HUES6 (cell line): ENCODE data around the gene BIK.

Source experiments
- H3K27ac ChIP-seq: 2 replicates; pipeline ENCODE4 v1.7.0; 2013; ENCODE audit warnings: low read depth, mild to moderate bottlenecking, low read length, inconsistent platforms
- H3K27me3 ChIP-seq: 2 replicates; pipeline ENCODE4 v1.6.1; 2013; ENCODE audit warnings: low read length; ENCODE audit not compliant: control insufficient read depth, insufficient read depth
- H3K36me3 ChIP-seq: 2 replicates; pipeline ENCODE4 v1.6.1; 2013; ENCODE audit warnings: low read length; ENCODE audit not compliant: control insufficient read depth, insufficient read depth
- H3K4me1 ChIP-seq: 2 replicates; pipeline ENCODE4 v1.6.1; 2013; ENCODE audit warnings: low read length; ENCODE audit not compliant: control insufficient read depth, insufficient read depth
- H3K4me3 ChIP-seq: 2 replicates; pipeline ENCODE4 v1.5.1; 2013; ENCODE audit warnings: low read depth, low read length
- H3K9ac ChIP-seq: one replicate; pipeline ENCODE4 v1.6.1; 2013; ENCODE audit warnings: mild to moderate bottlenecking, low read length
- H3K9me3 ChIP-seq: 2 replicates; pipeline ENCODE4 v1.6.1; 2013; ENCODE audit warnings: low read depth, low read length; ENCODE audit not compliant: control insufficient read depth, insufficient read depth

Gene BIK

DNA sequence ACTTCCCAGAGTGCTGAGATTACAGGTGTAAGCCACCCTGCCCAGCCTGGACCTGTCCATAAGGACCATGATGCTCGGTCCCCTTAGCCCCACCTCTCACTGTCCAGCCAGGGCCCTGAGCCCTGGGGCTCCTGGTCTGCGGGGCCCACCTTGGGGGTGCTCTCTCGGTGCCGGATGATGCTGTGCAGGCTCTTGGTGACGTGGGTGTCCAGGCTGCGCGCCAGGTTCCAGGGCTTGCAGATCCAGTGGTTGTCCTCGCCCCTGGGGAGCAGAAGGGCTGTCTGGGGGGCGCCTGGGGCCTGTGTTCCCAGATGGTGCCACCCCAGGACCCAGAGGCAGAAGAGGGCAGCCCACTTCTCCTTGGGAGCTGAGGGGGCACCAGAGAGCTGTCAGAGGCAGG is 63.0 kb downstream of the BIK start:
- Histone ChIP-seq H3K9me3 (no peaks in the 10 kb centered on the region), H3K27me3 (no peaks in the 10 kb centered on the region), H3K27ac (no peak overlapping the region), H3K36me3 (peaks cover 86% of the 10 kb centered on the region), H3K4me3 (no peak overlapping the region), H3K9ac (no peak overlapping the region), H3K4me1 (no peaks in the 10 kb centered on the region)

DNA sequence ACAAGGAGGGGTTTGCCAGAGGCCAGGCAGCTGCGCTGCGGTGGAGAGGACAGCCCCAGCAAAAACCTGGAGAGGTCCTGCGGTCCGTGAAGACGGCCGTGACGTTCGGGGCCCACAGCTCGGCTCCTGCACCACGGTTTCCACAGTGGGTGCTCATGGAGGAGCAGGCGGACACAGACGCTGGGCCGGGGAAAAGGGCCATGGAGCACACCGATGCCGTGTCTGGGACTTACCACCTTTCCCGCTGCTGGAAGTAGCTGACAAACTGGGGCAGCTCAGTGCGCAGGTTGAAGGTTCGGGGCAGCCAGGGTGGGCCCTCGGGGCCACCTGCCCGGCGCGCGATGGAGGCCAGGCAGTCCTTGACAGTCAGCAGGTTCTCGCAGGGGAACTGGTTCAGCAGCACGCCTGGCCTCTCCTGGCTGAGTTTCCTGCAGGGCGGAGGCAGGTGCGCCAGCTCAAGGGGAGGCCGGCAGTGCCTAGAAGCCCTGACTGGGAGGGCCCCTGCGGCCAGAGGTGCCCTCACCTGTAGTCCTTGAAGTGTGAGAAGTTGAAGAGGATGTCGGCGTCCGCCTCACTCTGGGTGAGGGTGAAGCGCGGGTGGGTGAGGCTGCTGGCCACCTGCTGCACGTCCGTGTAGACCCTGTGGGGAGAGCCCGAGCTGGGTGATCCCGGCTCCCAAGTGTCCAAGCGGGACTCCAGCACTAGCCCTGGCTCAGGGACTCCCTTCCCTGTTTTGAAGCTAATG is 63.6 kb downstream of the BIK start:
- no peaks in the 10 kb centered on the region for H3K27me3 ChIP-seq
- no peaks in the 10 kb centered on the region for H3K4me1 ChIP-seq
- H3K4me3 ChIP-seq = no peak overlapping the region
- no peak overlapping the region for H3K9ac ChIP-seq
- H3K27ac ChIP-seq = no peak overlapping the region
- H3K36me3 ChIP-seq = peaks cover 86% of the 10 kb centered on the region
- no peaks in the 10 kb centered on the region for H3K9me3 ChIP-seq

DNA sequence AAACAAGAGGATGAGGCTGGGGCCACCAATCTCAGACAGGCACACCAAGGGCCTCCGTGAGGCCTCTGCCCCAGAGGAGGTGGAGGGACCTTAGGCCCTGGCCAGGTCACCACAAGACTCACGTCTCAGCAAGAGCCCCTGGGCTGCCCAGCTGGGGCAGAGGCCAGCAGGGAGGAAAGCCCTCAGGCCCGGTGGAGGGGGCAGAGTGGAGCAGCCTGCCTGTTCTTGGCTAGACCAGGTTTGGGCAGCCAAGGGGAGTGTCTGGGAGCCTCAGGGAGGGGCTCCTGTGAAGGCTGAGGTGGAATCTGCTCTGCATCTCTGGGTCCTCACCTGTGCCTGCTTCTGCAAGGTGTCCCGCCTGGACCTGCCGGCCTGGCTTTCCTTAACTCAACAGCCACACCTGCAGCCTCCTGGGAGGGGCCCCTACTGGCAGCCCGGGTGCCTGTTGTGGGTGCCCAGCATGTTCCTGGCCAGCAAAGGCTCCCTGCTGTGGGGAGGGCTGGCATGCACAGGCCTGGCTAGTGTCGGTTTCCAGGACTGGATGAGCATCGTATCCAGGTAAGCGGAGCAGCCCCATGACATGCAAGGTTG is 64.5 kb downstream of the BIK start:
- H3K36me3 ChIP-seq = peaks cover 86% of the 10 kb centered on the region
- no peaks in the 10 kb centered on the region for H3K27me3 ChIP-seq
- no peak overlapping the region for H3K27ac ChIP-seq

DNA sequence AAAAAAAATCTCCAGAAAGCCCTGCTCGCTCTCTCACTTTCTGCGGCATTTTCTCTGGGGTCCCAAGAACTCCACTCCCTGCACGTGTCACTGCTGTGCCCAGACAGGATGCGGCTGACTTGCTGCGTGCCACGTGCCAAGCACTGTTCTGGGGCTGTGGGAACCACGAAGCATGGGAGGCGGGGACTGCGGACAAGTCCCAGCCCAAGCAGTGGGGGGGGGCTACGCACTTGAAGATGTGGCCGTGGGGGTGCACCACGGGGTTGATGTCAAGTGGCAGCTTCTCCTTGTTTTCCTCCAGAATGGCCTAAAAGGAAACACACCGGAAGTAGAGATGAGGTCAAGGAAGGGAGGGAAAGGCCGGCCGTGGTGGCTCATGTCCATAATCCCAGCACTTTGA is 65.5 kb downstream of the BIK start:
- H3K4me1 ChIP-seq = no peaks in the 10 kb centered on the region
- H3K27ac ChIP-seq = no peak overlapping the region
- no peaks in the 10 kb centered on the region for H3K9me3 ChIP-seq
- H3K27me3 ChIP-seq = no peaks in the 10 kb centered on the region
- H3K36me3 ChIP-seq = peaks cover 85% of the 10 kb centered on the region
- H3K9ac ChIP-seq = no peak overlapping the region
- H3K4me3 ChIP-seq = no peak overlapping the region

More for the DNA sequence above, 64.5 kb downstream of the BIK start:
- Histone ChIP-seq H3K4me3 (no peak overlapping the region), H3K9me3 (no peaks in the 10 kb centered on the region), H3K9ac (no peak overlapping the region), H3K4me1 (no peaks in the 10 kb centered on the region)

DNA sequence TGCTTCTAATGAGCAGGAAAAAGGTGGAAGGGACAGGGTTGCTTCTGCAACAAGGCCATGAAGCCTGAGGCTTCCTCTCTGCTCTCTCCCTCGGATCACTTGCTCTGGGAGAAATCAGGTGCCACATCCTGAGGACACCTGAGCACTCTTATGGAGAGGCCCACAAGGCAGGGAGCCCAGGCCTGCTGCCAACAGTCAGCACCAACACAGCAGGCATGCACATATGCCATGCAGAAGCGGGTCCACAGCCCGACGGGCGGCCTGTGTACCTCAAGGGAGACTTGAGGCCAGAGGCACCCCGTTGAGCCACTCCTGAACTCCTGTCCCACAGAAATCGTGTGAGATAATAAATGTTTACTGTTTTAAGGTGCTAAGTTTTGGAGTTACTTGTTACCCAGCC is 66.9 kb downstream of the BIK start:
- no peaks in the 10 kb centered on the region for H3K27me3 ChIP-seq
- peaks cover 85% of the 10 kb centered on the region for H3K36me3 ChIP-seq
- H3K4me3 ChIP-seq = no peak overlapping the region
- no peaks in the 10 kb centered on the region for H3K4me1 ChIP-seq
- no peaks in the 10 kb centered on the region for H3K9me3 ChIP-seq
- no peak overlapping the region for H3K9ac ChIP-seq
- H3K27ac ChIP-seq = no peak overlapping the region
